Hindlimb muscle (tissue), 1 donor: ENCODE results near the gene RFX6. TPM values are rescaled to one million over a fixed set of nuclear protein-coding genes. Genes with fewer than 3 reads are reported as not detected.
A peak's percentile ranks its signal among the peaks of the same experiment; 100 is the strongest.

ENCODE experiments used
- DNase-seq: peaks from one replicate; pipeline ENCODE4 v3.0.0-alpha.2; 2013
- polyA plus RNA-seq: library from polyadenylated mRNA; unstranded; fragments of 120-200 nt; gene quantifications from one replicate; pipeline ENCODE4 v1.2.1, GENCODE V29; 2013; ENCODE audit not compliant: insufficient read length

RFX6 gene
- polyA plus RNA-seq, 1 donor, result not detected

DNA sequence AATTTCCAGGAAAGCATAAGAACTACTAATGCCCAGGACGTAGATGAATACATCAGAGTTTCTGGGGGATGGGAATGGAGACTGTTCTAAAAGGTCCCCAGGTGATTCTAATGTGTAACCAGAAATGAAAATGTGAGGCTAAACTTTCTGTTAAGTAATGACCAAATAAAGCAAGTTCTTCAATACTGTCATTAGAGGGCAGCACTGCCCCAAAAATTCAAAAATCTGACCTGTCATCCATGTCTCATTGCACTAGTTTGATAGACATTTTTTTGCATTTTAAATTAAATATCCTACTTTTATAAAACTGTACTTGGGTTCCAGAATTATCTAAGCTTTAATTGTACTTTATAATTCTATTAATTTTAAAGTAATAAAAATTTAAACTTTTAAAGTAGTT, 94.9 kb downstream of the RFX6 start:
- DNase-seq, result peak; percentile 46

DNA sequence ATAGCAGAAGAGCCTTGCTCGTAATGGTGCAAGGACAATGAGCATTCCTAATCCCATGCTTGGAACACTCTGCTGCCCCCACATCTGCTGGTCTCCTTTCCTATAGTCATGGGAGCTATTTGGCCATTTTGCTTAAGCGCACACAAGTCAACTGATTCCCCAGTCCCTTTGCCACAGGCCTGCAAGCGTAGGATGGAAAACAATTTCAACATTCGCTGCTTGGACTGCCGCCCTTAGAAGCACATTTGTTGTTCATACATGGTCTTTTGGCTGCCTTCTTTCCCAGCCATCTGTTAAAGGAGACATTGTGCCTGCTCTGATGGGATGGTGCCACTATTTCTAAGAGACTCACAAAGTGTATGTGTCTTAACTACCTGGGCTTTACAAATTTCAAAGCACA, 96.9 kb downstream of the RFX6 start:
- peak; percentile 76 for DNase-seq

DNA sequence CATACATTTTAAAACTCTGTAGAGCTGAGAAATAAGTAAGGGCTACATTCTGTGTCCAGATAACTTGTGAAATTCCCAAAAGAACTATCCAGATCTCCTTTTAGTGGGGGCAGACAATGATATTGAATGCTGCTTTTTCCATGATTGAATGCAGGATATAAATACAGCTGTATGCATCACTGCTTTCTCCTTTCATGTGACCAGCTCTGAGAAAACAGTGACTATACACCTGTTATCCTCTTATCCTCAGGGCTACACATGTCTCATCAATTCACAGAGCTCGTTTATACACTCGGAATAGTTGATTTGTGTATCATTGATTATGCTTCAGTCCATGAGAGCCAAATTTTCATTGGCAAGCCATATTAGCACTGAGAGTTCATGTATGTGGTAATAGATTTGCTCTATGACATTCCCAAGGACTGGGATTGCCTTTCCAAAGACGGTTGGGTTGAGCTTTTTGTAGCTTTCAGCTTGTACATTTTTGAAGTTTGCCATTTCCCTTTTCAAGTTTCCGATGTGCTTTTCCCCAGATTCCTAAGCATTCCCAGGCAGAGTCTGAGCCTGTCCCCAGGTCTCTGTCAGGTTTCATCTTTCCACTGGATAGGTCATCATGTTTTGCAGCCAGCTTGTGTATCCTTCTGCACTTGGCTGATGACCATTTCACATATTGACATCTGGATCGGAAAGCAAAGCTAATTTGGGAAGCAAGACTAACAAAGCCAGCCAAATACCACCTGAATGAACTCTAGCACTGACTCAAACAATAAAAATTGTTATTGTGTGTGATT, 97.7 kb downstream of the RFX6 start:
- DNase-seq, result peak; percentile 15

DNA sequence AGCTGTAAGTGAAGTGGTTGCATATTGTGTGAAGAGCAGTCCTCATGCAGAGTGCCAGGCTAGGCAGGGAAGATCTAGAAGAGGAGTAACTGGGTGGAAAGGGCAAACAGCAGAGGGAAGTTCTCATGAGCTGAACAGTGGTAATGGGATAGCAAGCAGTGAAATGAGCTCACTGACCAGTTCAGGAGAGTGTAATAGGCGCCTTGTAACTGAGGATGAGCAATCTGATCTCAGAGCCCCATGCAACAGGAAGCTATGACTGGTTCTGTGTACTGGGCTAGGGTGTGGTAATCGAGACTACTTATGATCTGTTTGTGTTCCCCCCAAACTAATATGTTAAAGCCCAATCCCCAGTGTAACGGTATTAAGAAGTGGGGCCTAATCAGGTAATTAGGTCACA, 98.6 kb downstream of the RFX6 start:
- DNase-seq, result no peak

DNA sequence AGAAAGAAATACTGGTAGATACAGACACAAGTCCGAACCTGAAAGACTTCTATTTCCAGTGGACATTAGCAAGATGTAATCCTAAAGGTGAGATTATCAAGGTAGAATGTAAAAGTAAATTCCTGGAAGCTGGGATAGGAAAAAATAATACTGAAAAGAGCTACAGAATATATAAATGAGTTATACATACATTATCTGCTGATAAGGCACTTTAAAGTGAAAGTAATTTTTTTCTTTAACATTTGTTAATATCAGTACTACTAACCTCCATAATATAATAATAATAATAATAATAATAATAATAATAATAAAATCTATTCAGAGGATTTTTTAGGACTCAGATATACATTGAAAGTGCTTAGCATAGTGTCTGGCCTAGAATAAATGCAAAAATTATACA, 102.5 kb downstream of the RFX6 start:
- DNase-seq, result no peak

Other genes with a start within 250 kb of the RFX6 start
- 7.2 TPM for gene ZUP1, start 208.5 kb upstream of the RFX6 start, polyA plus RNA-seq
- gene KPNA5, start 196.0 kb upstream of the RFX6 start, polyA plus RNA-seq, result 12.2 TPM
- gene FAM162B, start 111.5 kb upstream of the RFX6 start, polyA plus RNA-seq, result 8.0 TPM
- gene GPRC6A, start 48.2 kb upstream of the RFX6 start, polyA plus RNA-seq, result not detected